ENCODE measurements around the gene DCP1A. TPM values are rescaled to one million over a fixed set of nuclear protein-coding genes. Genes with fewer than 3 reads are reported as not detected.
"Not testable (repeated sequence)": the region's sequence is repeated elsewhere in the genome, so short reads cannot be mapped to it uniquely, and the experiment has no call there.

Gene DCP1A
- total RNA-seq, 1 donor from 2014 or later = 22.8 TPM

DNA sequence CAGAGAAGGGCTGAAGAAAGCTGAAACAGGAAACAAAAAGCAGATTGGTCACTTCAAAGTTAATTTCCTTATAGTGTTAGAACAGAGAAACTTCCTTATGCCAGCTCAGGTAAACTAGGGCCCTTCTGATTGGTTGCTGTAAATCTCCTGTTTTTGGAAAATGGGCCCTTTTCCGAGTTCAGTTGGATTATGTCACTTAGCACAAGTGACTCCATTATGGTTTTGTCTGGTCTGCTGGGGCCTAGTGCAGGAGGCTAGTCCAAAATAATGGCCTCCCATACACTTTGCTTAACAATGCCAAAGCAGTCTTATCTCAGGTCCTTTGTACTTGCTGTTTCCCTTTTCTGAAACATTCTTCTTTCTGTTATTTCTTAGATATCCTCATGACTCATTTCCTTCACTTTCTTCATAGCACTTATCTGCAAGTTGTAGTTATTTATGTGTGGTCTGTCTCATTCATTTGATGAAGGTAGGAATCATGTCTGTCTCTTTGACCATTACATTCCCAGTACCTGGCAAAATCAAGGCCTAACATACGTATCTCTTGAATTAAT lies 7.7 kb upstream of the DCP1A start:
- DNase-seq (no peak), ATAC-seq (no peak)

DNA sequence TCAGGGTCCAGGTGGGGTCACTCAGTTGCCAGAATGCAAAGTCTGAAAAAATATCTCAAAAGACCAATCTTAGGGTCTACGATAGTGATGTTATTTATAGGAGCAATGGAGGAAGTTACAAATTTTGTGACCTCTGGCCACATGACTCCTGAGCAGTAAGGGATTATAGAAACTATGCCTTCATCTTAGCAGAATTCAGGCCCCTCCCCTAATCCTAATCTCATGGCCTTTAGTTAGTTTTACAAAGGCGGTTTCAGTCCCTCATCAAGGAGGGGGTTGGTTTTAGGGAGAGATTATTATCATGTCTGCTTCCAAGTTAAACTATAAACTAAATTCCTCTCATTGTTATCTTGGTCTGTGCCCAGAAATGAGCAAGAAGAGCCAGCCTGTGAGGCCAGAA lies 5.9 kb upstream of the DCP1A start:
- DNase-seq (no peak), ATAC-seq (no peak)
- no peaks in the 10 kb centered on the region for H3K27me3 ChIP-seq
- no peaks in the 10 kb centered on the region for H3K36me3 ChIP-seq
- no peak overlapping the region for H3K27ac ChIP-seq
- intact Hi-C loops (cut with DNase I) = no loop called here
- TF ChIP-seq CTCF (IDR thresholded peaks at IDR 0.05) = no peak
- no peaks in the 10 kb centered on the region for H3K4me1 ChIP-seq
- H3K4me3 ChIP-seq = no peak overlapping the region
- H3K9me3 ChIP-seq = no peaks in the 10 kb centered on the region

More for the DNA sequence above, 7.7 kb upstream of the DCP1A start:
- Histone ChIP-seq H3K9me3 (no peaks in the 10 kb centered on the region), H3K27me3 (no peaks in the 10 kb centered on the region), H3K4me3 (no peak overlapping the region), H3K36me3 (no peaks in the 10 kb centered on the region), H3K27ac (no peak overlapping the region), H3K4me1 (no peaks in the 10 kb centered on the region)
- intact Hi-C loops (cut with DNase I) = no loop called here
- TF ChIP-seq CTCF (IDR thresholded peaks at IDR 0.05) = no peak

DNA sequence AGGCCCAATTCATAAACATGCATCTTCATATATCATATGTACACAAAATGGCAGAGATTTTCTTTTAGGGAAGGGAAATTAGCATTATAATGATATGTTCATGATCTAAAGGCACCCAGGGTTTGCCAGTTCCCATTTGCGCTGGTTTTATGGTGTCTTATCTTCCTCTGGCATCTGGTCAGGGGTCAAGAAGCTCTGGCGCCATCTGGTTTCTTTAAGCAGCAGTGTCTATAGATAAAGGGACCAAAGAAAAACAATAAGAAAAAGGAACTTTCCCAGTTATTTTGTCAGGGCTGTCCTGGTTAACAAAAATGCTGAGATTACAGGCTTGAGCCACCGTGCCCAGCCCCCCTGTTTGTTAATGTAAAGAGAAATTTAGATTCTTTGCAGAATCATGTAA lies 3.3 kb upstream of the DCP1A start:
- no peaks in the 10 kb centered on the region for H3K27me3 ChIP-seq
- intact Hi-C loops (cut with DNase I) = no loop called here
- H3K9me3 ChIP-seq = no peaks in the 10 kb centered on the region
- H3K36me3 ChIP-seq = no peaks in the 10 kb centered on the region
- DNase-seq (no peak), ATAC-seq (peak; percentile 16)
- no peak overlapping the region for H3K4me3 ChIP-seq
- no peak overlapping the region for H3K27ac ChIP-seq
- peaks cover 6% of the 10 kb centered on the region for H3K4me1 ChIP-seq
- peak; percentile 21 for TF ChIP-seq CTCF (IDR thresholded peaks at IDR 0.05)

DNA sequence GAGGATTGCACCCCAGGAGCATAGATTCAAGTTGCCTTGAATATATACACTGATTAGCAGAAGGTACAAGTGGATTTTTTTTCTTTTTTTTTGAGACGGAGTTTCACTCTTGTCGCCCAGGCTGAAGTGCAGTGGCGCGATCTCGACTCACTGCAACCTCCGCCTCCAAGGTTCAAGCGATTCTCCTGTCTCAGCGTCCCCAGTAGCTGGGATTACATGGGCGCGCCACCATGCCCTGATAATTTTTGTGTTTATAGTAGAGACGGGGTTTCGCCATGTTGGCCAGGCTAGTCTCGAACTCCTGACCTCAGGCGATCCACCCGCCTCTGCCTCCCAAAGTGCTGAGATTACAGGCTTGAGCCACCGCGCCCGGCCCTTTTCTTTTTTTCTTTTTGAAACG lies 775 bp upstream of the DCP1A start:
- Histone ChIP-seq H3K27ac (peak overlapping the region; percentile 95), H3K36me3 (peaks cover 12% of the 10 kb centered on the region), H3K4me3 (peak overlapping the region; percentile 88), H3K4me1 (peaks cover 15% of the 10 kb centered on the region)
- H3K27me3 ChIP-seq; H3K9me3 ChIP-seq; DNase-seq; ATAC-seq; intact Hi-C loops (cut with DNase I): not testable (repeated sequence)

DNA sequence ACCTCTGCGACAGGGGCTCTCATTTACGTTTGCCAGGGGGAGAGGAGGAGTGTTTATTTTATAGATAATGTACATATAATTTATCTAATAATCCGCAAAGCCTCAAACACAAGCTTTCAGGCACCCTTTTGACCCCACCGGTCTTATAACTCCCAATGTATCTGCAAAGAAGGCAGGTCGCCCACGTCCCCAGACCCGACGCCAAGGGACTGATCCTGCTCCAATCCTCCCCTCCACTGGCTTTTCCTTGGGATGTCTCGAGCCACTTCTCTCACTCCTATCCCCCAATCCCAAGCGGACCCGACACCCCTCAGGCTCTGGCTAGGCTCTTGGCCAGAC lies 452 bp downstream of the DCP1A start:
- ATAC-seq = no peak
- Histone ChIP-seq H3K4me3 (peak overlapping the region; percentile 88), H3K9me3 (no peaks in the 10 kb centered on the region), H3K27ac (peak overlapping the region; percentile 95), H3K27me3 (no peaks in the 10 kb centered on the region), H3K4me1 (peaks cover 15% of the 10 kb centered on the region), H3K36me3 (peaks cover 24% of the 10 kb centered on the region)
- no peak for TF ChIP-seq CTCF (IDR thresholded peaks at IDR 0.05)
- DNase-seq = no peak
- intact Hi-C loops (cut with DNase I) = no loop called here

- H3K9me3 ChIP-seq = no peaks in the 10 kb centered on the region
- peaks cover 28% of the 10 kb centered on the region for H3K36me3 ChIP-seq
- intact Hi-C loops (cut with DNase I) = no loop called here
- peak overlapping the region; percentile 88 for H3K4me3 ChIP-seq
- peaks cover 15% of the 10 kb centered on the region for H3K4me1 ChIP-seq
- no peaks in the 10 kb centered on the region for H3K27me3 ChIP-seq
- no peak for TF ChIP-seq CTCF (IDR thresholded peaks at IDR 0.05)
- ATAC-seq = no peak
- no peak for DNase-seq
- H3K27ac ChIP-seq = peak overlapping the region; percentile 95
Measured at GRCh38 chr3:53346514-53346913, 829 bp downstream of the DCP1A start.

Data from upper lobe of right lung (tissue), 1 donor.